Adipocyte (in vitro differentiated cells): Measurements from ENCODE around the gene ERICH4.

ENCODE experiments used
- DNase-seq: peaks from one replicate; pipeline ENCODE4 v3.0.0-alpha.2; 2015; ENCODE audit warnings: low read depth
- H3K27me3 ChIP-seq: replicated peaks from 2 replicates; pipeline ENCODE4 v1.7.0; 2013; ENCODE audit warnings: mild to moderate bottlenecking, low read length, moderate library complexity; ENCODE audit not compliant: control insufficient read depth, insufficient read depth
- H3K36me3 ChIP-seq: 2 replicates; pipeline ENCODE4 v1.7.0; 2013; ENCODE audit warnings: low read length, mild to moderate bottlenecking, moderate library complexity; ENCODE audit not compliant: control insufficient read depth, insufficient read depth, severe bottlenecking
- H3K4me1 ChIP-seq: 2 replicates; pipeline ENCODE4 v1.7.0; 2013; ENCODE audit warnings: mild to moderate bottlenecking, low read length, moderate library complexity; ENCODE audit not compliant: control insufficient read depth, insufficient read depth
- H3K4me3 ChIP-seq: 2 replicates; pipeline ENCODE4 v1.7.0; 2013; ENCODE audit warnings: mild to moderate bottlenecking, low read length, moderate library complexity
- H3K9ac ChIP-seq: 2 replicates; pipeline ENCODE4 v1.7.0; 2013; ENCODE audit warnings: mild to moderate bottlenecking, low read length, moderate library complexity
- H3K9me3 ChIP-seq: 2 replicates; pipeline ENCODE4 v1.7.0; 2013; ENCODE audit warnings: mild to moderate bottlenecking, low read length, moderate library complexity; ENCODE audit not compliant: control insufficient read depth

Gene ERICH4

GRCh38 chr19:41442473-41443355, at the start of gene ERICH4:
ERICH4 (plus strand) TSS chr19:41443156; CDS start chr19:41443170, 14 bp downstream.
- peaks cover 34% of the 10 kb centered on the region for H3K27me3 ChIP-seq
- H3K4me3 ChIP-seq: no peak within 1 kb of the TSS
- H3K36me3 ChIP-seq: no peaks in the 10 kb centered on the region
- H3K4me1 ChIP-seq: peaks cover 9% of the 10 kb centered on the region
- no peak for DNase-seq
- no peak within 1 kb of the TSS for H3K9ac ChIP-seq
- H3K9me3 ChIP-seq: no peaks in the 10 kb centered on the region

- H3K27me3 ChIP-seq: no peaks in the 10 kb centered on the region
- H3K4me3 ChIP-seq: no peak overlapping the region
- no peaks in the 10 kb centered on the region for H3K9me3 ChIP-seq
- no peak overlapping the region for H3K9ac ChIP-seq
- H3K36me3 ChIP-seq: peaks cover 17% of the 10 kb centered on the region
- peaks cover 14% of the 10 kb centered on the region for H3K4me1 ChIP-seq
- DNase-seq: no peak
Observed at GRCh38 chr19:41395355-41395754, 47.6 kb upstream of the ERICH4 start.

GRCh38 chr19:41397086-41398049, 45.6 kb upstream of the ERICH4 start, which contains the start of the genes BCKDHA and EXOSC5:
BCKDHA (plus strand) TSS chr19:41397818; CDS start chr19:41397828, 10 bp downstream.
EXOSC5 (minus strand) TSS chr19:41397359; CDS start chr19:41397328, 31 bp downstream.
- peaks cover 14% of the 10 kb centered on the region for H3K4me1 ChIP-seq
- peak within 1 kb of the TSS; percentile 96 for H3K4me3 ChIP-seq
- no peaks in the 10 kb centered on the region for H3K27me3 ChIP-seq
- H3K9me3 ChIP-seq: no peaks in the 10 kb centered on the region
- DNase-seq: peak; percentile 100
- peaks cover 6% of the 10 kb centered on the region for H3K36me3 ChIP-seq
- H3K9ac ChIP-seq: peak within 1 kb of the TSS; percentile 97

GRCh38 chr19:41398050-41398418, 44.9 kb upstream of the ERICH4 start:
- Histone ChIP-seq H3K27me3 (no peaks in the 10 kb centered on the region), H3K36me3 (peaks cover 9% of the 10 kb centered on the region)
- peak; percentile 41 for DNase-seq

GRCh38 chr19:41398598-41398997, 44.4 kb upstream of the ERICH4 start:
- peaks cover 14% of the 10 kb centered on the region for H3K4me1 ChIP-seq
- no peaks in the 10 kb centered on the region for H3K27me3 ChIP-seq
- H3K9me3 ChIP-seq: no peaks in the 10 kb centered on the region
- H3K4me3 ChIP-seq: peak overlapping the region; percentile 96
- peak overlapping the region; percentile 97 for H3K9ac ChIP-seq
- no peak for DNase-seq
- peaks cover 11% of the 10 kb centered on the region for H3K36me3 ChIP-seq

More at GRCh38 chr19:41398050-41398418, 44.9 kb upstream of the ERICH4 start:
- Histone ChIP-seq H3K4me1 (peaks cover 14% of the 10 kb centered on the region), H3K9me3 (no peaks in the 10 kb centered on the region), H3K9ac (peak overlapping the region; percentile 97), H3K4me3 (peak overlapping the region; percentile 96)

GRCh38 chr19:41399091-41399490, 43.9 kb upstream of the ERICH4 start:
- Histone ChIP-seq H3K27me3 (no peaks in the 10 kb centered on the region), H3K9ac (peak overlapping the region; percentile 97), H3K9me3 (no peaks in the 10 kb centered on the region), H3K36me3 (peaks cover 11% of the 10 kb centered on the region), H3K4me1 (peaks cover 14% of the 10 kb centered on the region), H3K4me3 (peak overlapping the region; percentile 96)
- no peak for DNase-seq

- Histone ChIP-seq H3K9ac (no peak overlapping the region), H3K27me3 (no peaks in the 10 kb centered on the region), H3K36me3 (peaks cover 11% of the 10 kb centered on the region), H3K9me3 (no peaks in the 10 kb centered on the region), H3K4me3 (no peak overlapping the region), H3K4me1 (peaks cover 14% of the 10 kb centered on the region)
- DNase-seq: no peak
Observed at GRCh38 chr19:41399525-41399924, 43.4 kb upstream of the ERICH4 start.

GRCh38 chr19:41401483-41401882, 41.5 kb upstream of the ERICH4 start:
- no peaks in the 10 kb centered on the region for H3K9me3 ChIP-seq

GRCh38 chr19:41402010-41402409, 40.9 kb upstream of the ERICH4 start:
- Histone ChIP-seq H3K36me3 (peaks cover 11% of the 10 kb centered on the region), H3K4me1 (peaks cover 11% of the 10 kb centered on the region), H3K9me3 (no peaks in the 10 kb centered on the region), H3K27me3 (no peaks in the 10 kb centered on the region), H3K4me3 (no peak overlapping the region), H3K9ac (no peak overlapping the region)
- DNase-seq: no peak

More at GRCh38 chr19:41401483-41401882, 41.5 kb upstream of the ERICH4 start:
- Histone ChIP-seq H3K4me3 (no peak overlapping the region), H3K4me1 (peaks cover 12% of the 10 kb centered on the region), H3K9ac (no peak overlapping the region), H3K27me3 (no peaks in the 10 kb centered on the region), H3K36me3 (peaks cover 11% of the 10 kb centered on the region)
- DNase-seq: no peak

GRCh38 chr19:41403181-41403970, 39.6 kb upstream of the ERICH4 start:
- H3K4me1 ChIP-seq: peaks cover 9% of the 10 kb centered on the region
- DNase-seq: no peak
- H3K27me3 ChIP-seq: no peaks in the 10 kb centered on the region
- H3K4me3 ChIP-seq: no peak overlapping the region
- H3K9me3 ChIP-seq: no peaks in the 10 kb centered on the region
- peaks cover 11% of the 10 kb centered on the region for H3K36me3 ChIP-seq
- no peak overlapping the region for H3K9ac ChIP-seq
